ENCODE measurements around the gene ARTN. TPM values are rescaled to one million over a fixed set of nuclear protein-coding genes. Genes with fewer than 3 reads are reported as not detected.

ARTN gene
- total and polyA plus RNA-seq, 5 donors from 2014 or later, result 1.5 TPM; not detected in 4

- H3K36me3 Mint-ChIP-seq, result peaks cover 7% of the 10 kb centered on the region
- peaks cover 4% of the 10 kb centered on the region for H3K27me3 Mint-ChIP-seq
- Histone ChIP-seq H3K4me1 (ENCODE audit: control insufficient read depth, insufficient read depth, low read length, poor library complexity, severe bottlenecking) (peaks cover 24% of the 10 kb centered on the region), H3K27me3 (ENCODE audit: control insufficient read depth, insufficient read depth, low read length) (no peaks in the 10 kb centered on the region), H3K36me3 (ENCODE audit: control insufficient read depth, insufficient read depth, low read length) (peaks cover 5% of the 10 kb centered on the region), H3K27ac (ENCODE audit: insufficient read depth, low read length, poor library complexity, severe bottlenecking) (peak within 1 kb of the TSS; percentile 56), H3K9me3 (ENCODE audit: control insufficient read depth in 2 of 2, low read length in 2 of 2) (no peaks in the 10 kb centered on the region), H3K4me3 (ENCODE audit: low read depth, low read length) (peak within 1 kb of the TSS; percentile 81)
- H3K4me1 Mint-ChIP-seq, result peaks cover 0 to 39% (median 19%) of the 10 kb centered on the region in 4 donors
- peak within 1 kb of the TSS; percentile 90 to 98 (median 93) for H3K4me3 Mint-ChIP-seq
- DNase-seq (peak; percentile 91 to 98 (median 94)), ATAC-seq (ENCODE audit: low read depth in 2 of 2) (peak; percentile 90)
- H3K9me3 Mint-ChIP-seq, result peaks cover 0 to 1% (median 0%) of the 10 kb centered on the region in 7 donors
- peak within 1 kb of the TSS; percentile 72 to 89 (median 84) for H3K27ac Mint-ChIP-seq
Measured at GRCh38 chr1:43969746-43970466, 36.3 kb downstream of the ARTN start, which contains the start of gene DPH2. TSS of gene DPH2 (plus strand) at chr1:43970010. CDS start at chr1:43970176, 166 bp downstream.

GRCh38 chr1:43970502-43970901, 36.9 kb downstream of the ARTN start:
- H3K27ac Mint-ChIP-seq, result peak overlapping the region; percentile 14 to 89 (median 84)

GRCh38 chr1:43970911-43971310, 37.3 kb downstream of the ARTN start:
- Mint-ChIP-seq H3K4me3 (peak overlapping the region; percentile 90 to 98 (median 93)), H3K27me3 (peaks cover 4% of the 10 kb centered on the region), H3K27ac (peak overlapping the region in 1 of 3 donors; percentile 84), H3K9me3 (peaks cover 0 to 1% (median 0%) of the 10 kb centered on the region in 7 donors), H3K4me1 (peaks cover 0 to 44% (median 20%) of the 10 kb centered on the region in 4 donors), H3K36me3 (peaks cover 7% of the 10 kb centered on the region)
- DNase-seq (no peak), ATAC-seq (ENCODE audit: low read depth in 2 of 2) (no peak)
- H3K36me3 ChIP-seq (ENCODE audit: control insufficient read depth, insufficient read depth, low read length), result peaks cover 5% of the 10 kb centered on the region
- H3K27me3 ChIP-seq (ENCODE audit: control insufficient read depth, insufficient read depth, low read length), result no peaks in the 10 kb centered on the region
- peaks cover 32% of the 10 kb centered on the region for H3K4me1 ChIP-seq (ENCODE audit: control insufficient read depth, insufficient read depth, low read length, poor library complexity, severe bottlenecking)
- H3K4me3 ChIP-seq (ENCODE audit: low read depth, low read length), result peak overlapping the region; percentile 81
- no peaks in the 10 kb centered on the region for H3K9me3 ChIP-seq (ENCODE audit: control insufficient read depth in 2 of 2, low read length in 2 of 2)
- H3K27ac ChIP-seq (ENCODE audit: insufficient read depth, low read length, poor library complexity, severe bottlenecking), result no peak overlapping the region

More at GRCh38 chr1:43970502-43970901, 36.9 kb downstream of the ARTN start:
- H3K27ac ChIP-seq (ENCODE audit: insufficient read depth, low read length, poor library complexity, severe bottlenecking), result peak overlapping the region; percentile 16
- DNase-seq (no peak), ATAC-seq (ENCODE audit: low read depth in 2 of 2) (no peak)
- H3K9me3 ChIP-seq (ENCODE audit: control insufficient read depth in 2 of 2, low read length in 2 of 2), result no peaks in the 10 kb centered on the region
- H3K4me3 Mint-ChIP-seq, result peak overlapping the region; percentile 90 to 98 (median 93)
- H3K4me3 ChIP-seq (ENCODE audit: low read depth, low read length), result peak overlapping the region; percentile 81
- peaks cover 0 to 40% (median 19%) of the 10 kb centered on the region in 4 donors for H3K4me1 Mint-ChIP-seq
- H3K27me3 ChIP-seq (ENCODE audit: control insufficient read depth, insufficient read depth, low read length), result no peaks in the 10 kb centered on the region
- peaks cover 4% of the 10 kb centered on the region for H3K27me3 Mint-ChIP-seq
- H3K36me3 Mint-ChIP-seq, result peaks cover 7% of the 10 kb centered on the region
- H3K4me1 ChIP-seq (ENCODE audit: control insufficient read depth, insufficient read depth, low read length, poor library complexity, severe bottlenecking), result peaks cover 27% of the 10 kb centered on the region
- peaks cover 5% of the 10 kb centered on the region for H3K36me3 ChIP-seq (ENCODE audit: control insufficient read depth, insufficient read depth, low read length)
- peaks cover 0 to 1% (median 0%) of the 10 kb centered on the region in 7 donors for H3K9me3 Mint-ChIP-seq

GRCh38 chr1:43971336-43971980, 37.9 kb downstream of the ARTN start:
- DNase-seq (no peak), ATAC-seq (ENCODE audit: low read depth in 2 of 2) (no peak)
- Histone ChIP-seq H3K4me1 (ENCODE audit: control insufficient read depth, insufficient read depth, low read length, poor library complexity, severe bottlenecking) (peaks cover 37% of the 10 kb centered on the region), H3K4me3 (ENCODE audit: low read depth, low read length) (no peak overlapping the region), H3K27ac (ENCODE audit: insufficient read depth, low read length, poor library complexity, severe bottlenecking) (no peak overlapping the region), H3K36me3 (ENCODE audit: control insufficient read depth, insufficient read depth, low read length) (peaks cover 6% of the 10 kb centered on the region), H3K9me3 (ENCODE audit: control insufficient read depth in 2 of 2, low read length in 2 of 2) (no peaks in the 10 kb centered on the region), H3K27me3 (ENCODE audit: control insufficient read depth, insufficient read depth, low read length) (no peaks in the 10 kb centered on the region)
- H3K27me3 Mint-ChIP-seq, result peaks cover 4% of the 10 kb centered on the region
- peaks cover 0 to 49% (median 22%) of the 10 kb centered on the region in 4 donors for H3K4me1 Mint-ChIP-seq
- H3K9me3 Mint-ChIP-seq, result peaks cover 0 to 1% (median 0%) of the 10 kb centered on the region in 7 donors
- H3K27ac Mint-ChIP-seq, result no peak overlapping the region
- H3K36me3 Mint-ChIP-seq, result peaks cover 7% of the 10 kb centered on the region
- H3K4me3 Mint-ChIP-seq, result peak overlapping the region; percentile 90 to 93 (median 93)

GRCh38 chr1:43973981-43974442, 40.4 kb downstream of the ARTN start:
- Mint-ChIP-seq H3K9me3 (no peaks in the 10 kb centered on the region), H3K36me3 (peaks cover 20% of the 10 kb centered on the region), H3K4me3 (peak overlapping the region; percentile 91 to 96 (median 92)), H3K27ac (peak overlapping the region; percentile 95 to 98 (median 98)), H3K4me1 (peaks cover 7 to 69% (median 40%) of the 10 kb centered on the region in 4 donors), H3K27me3 (peaks cover 4% of the 10 kb centered on the region)
- no peak for DNase-seq
- no peak for ATAC-seq (ENCODE audit: low read depth in 2 of 2)
- peaks cover 23% of the 10 kb centered on the region for H3K36me3 ChIP-seq (ENCODE audit: control insufficient read depth, insufficient read depth, low read length)
- no peaks in the 10 kb centered on the region for H3K9me3 ChIP-seq (ENCODE audit: control insufficient read depth in 2 of 2, low read length in 2 of 2)
- no peaks in the 10 kb centered on the region for H3K27me3 ChIP-seq (ENCODE audit: control insufficient read depth, insufficient read depth, low read length)
- peaks cover 52% of the 10 kb centered on the region for H3K4me1 ChIP-seq (ENCODE audit: control insufficient read depth, insufficient read depth, low read length, poor library complexity, severe bottlenecking)
- peak overlapping the region; percentile 81 for H3K27ac ChIP-seq (ENCODE audit: insufficient read depth, low read length, poor library complexity, severe bottlenecking)
- peak overlapping the region; percentile 79 for H3K4me3 ChIP-seq (ENCODE audit: low read depth, low read length)

GRCh38 chr1:43974443-43975248, 41.0 kb downstream of the ARTN start, which contains the start of gene ATP6V0B:
TSS of gene ATP6V0B (plus strand) at chr1:43974960. CDS start at chr1:43975041, 81 bp downstream.
- Histone ChIP-seq H3K4me1 (ENCODE audit: control insufficient read depth, insufficient read depth, low read length, poor library complexity, severe bottlenecking) (peaks cover 51% of the 10 kb centered on the region), H3K36me3 (ENCODE audit: control insufficient read depth, insufficient read depth, low read length) (peaks cover 23% of the 10 kb centered on the region), H3K4me3 (ENCODE audit: low read depth, low read length) (peak within 1 kb of the TSS; percentile 79), H3K27ac (ENCODE audit: insufficient read depth, low read length, poor library complexity, severe bottlenecking) (peak within 1 kb of the TSS; percentile 81), H3K9me3 (ENCODE audit: control insufficient read depth in 2 of 2, low read length in 2 of 2) (no peaks in the 10 kb centered on the region), H3K27me3 (ENCODE audit: control insufficient read depth, insufficient read depth, low read length) (no peaks in the 10 kb centered on the region)
- Mint-ChIP-seq H3K4me3 (peak within 1 kb of the TSS; percentile 91 to 96 (median 92)), H3K27me3 (no peaks in the 10 kb centered on the region), H3K27ac (peak within 1 kb of the TSS; percentile 95 to 98 (median 98)), H3K36me3 (peaks cover 20% of the 10 kb centered on the region), H3K9me3 (no peaks in the 10 kb centered on the region), H3K4me1 (peaks cover 7 to 64% (median 35%) of the 10 kb centered on the region in 4 donors)
- ATAC-seq (ENCODE audit: low read depth in 2 of 2) (peak; percentile 77 to 80), DNase-seq (peak; percentile 89 to 95 (median 92))

All from CD4-positive, CD25-positive, alpha-beta regulatory T cell (primary cell).